ENCODE measurements around the gene RPS27A.
"Not testable (repeated sequence)": the region's sequence is repeated elsewhere in the genome, so short reads cannot be mapped to it uniquely, and the experiment has no call there.

The RPS27A gene

GRCh38 chr2:55232084-55232862, at the start of gene RPS27A, which contains the start of gene CLHC1:
TSS of gene RPS27A (plus strand) at chr2:55232688. CDS start at chr2:55232825, 137 bp downstream.
TSS of gene CLHC1 (minus strand) at chr2:55232293. CDS start at chr2:55222411, 9,882 bp downstream.
- peak; percentile 96 for DNase-seq

DNA sequence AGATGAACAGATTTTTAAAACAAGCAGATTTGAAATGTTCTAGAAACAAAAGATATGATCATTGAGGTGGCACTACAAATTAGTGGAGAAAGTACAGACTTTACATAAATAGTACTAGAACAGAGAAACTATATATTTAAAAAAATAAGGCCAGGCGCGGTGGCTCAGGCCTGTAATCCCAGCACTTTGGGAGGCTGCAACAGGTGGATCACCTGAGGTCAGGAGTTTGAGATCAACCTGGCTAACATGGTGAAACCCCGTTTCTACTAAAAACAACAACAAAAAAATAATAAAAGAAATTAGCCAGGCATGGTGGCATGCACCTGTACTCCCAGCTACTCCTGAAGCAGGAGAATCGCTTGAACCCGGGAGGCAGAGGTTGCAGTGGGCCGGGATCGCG, 45.7 kb upstream of the RPS27A start:
- DNase-seq: not testable (repeated sequence)

- not testable (repeated sequence) for DNase-seq
These were observed 40.6 kb upstream of the RPS27A start for GRCh38 chr2:55191888-55192287.

DNA sequence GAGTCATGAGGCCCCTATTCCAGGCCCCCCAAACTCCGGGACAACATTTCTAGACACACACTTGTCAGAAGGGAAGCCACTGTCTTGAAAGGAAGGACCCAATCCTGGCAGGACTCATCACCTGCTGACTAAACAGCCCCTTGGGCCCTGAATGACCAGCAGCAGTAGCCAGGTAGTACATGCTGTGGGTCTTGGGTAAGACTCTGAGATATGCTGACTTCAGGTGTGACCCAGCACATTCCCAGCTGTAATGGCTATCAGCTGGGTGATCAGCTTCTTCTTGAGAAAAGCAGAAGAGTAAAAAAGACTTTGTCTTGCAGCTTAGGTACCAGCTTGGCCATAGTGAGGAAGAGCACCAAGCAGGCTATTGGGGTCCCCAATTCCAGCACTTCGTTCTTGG, 36.0 kb upstream of the RPS27A start:
- no peak for DNase-seq

GRCh38 chr2:55200416-55200815, 32.1 kb upstream of the RPS27A start:
- no peak for DNase-seq

- DNase-seq: no peak
These were observed 28.0 kb upstream of the RPS27A start for GRCh38 chr2:55204536-55204935.

DNA sequence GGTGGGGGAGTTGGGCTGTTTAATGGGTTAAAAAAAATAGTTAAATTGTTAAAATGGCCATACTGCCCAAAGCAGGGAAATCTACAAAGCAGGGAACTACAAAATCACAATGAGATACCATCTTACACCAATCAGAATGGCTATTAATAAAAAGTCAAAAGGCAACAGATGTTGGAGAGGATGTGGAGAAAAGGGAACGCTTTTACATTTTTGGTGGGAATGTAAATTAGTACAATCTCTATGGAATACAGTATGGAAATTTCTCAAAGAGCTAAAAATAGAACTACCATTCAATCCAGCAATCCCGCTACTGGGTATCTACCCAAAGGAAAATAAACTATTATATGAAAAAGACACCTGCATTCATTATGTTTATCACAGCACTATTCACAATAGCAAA, 27.5 kb upstream of the RPS27A start:
- no peak for DNase-seq

DNA sequence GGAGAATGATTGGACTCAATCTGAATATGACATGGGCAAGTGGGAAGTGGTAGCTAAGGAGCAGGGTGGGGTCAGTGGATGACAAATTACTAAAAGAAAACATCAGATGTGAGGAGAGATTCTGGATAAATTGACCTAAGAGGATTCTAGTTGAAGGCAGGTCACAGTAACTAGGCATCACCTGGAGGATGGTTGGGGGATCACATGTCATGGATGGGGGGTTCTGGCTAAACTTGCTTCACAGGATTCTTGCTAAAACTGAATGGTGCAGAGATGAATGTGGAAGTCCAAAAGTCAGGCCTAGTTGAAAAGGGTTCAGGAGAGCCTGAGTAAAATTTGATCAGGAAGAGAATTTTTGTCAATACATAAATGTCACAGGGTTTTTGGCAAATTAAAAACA, 18.7 kb upstream of the RPS27A start:
- DNase-seq: no peak

GRCh38 chr2:55223958-55224760, 8.3 kb upstream of the RPS27A start:
- DNase-seq: no peak

GRCh38 chr2:55224761-55225261, 7.7 kb upstream of the RPS27A start:
- no peak for DNase-seq

DNA sequence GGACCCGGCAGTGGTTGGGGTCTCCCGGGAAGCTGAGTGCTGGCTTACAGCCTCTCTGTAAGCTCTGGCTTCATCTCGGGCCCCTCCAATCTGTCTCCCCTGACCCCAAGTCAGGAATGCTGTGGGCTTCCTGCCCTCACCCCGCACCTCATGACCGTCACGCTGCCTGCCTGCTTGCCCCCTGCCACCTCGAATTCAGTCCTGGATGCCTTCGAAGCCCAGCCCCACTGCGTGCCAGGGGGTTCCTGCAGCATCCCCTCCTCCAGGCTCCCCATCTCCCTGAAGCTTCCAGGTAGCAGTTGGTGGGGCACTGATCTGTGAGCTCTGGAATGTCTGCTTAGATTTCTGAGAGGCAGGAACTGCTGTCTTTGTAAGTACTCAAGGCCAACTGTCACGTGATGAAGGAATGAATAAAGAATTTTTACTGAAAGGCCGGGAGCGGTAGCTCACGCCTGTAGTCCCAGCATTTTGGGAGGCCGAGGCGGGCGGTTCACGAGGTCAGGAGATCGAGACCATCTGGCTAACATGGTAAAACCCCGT, 6.9 kb upstream of the RPS27A start:
- DNase-seq: no peak

GRCh38 chr2:55227437-55228225, 4.9 kb upstream of the RPS27A start:
- not testable (repeated sequence) for DNase-seq

GRCh38 chr2:55228226-55228563, 4.3 kb upstream of the RPS27A start:
- no peak for DNase-seq

GRCh38 chr2:55229221-55229620, 3.3 kb upstream of the RPS27A start:
- no peak for DNase-seq

DNA sequence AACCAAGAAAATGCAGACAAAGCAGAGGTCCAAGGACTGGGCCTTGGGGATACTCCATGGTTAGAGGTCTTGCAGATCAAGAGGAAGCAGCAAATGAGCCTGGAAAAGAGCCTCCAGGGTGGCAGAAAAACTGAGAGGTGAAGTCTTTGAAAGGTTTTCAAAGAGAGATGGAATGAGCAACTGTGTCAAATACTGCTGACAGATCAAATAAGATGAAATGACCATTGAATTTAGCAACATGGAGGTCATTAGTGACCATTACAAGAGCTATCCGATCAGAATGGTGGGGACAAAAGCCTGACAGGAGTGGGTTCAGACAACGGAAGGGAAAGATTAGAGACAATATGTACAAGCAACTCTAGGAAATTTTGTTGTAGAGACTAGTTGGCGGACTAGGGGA, 1.9 kb upstream of the RPS27A start:
- DNase-seq: no peak

GRCh38 chr2:55231546-55232083, 873 bp upstream of the RPS27A start:
- DNase-seq: no peak

DNA sequence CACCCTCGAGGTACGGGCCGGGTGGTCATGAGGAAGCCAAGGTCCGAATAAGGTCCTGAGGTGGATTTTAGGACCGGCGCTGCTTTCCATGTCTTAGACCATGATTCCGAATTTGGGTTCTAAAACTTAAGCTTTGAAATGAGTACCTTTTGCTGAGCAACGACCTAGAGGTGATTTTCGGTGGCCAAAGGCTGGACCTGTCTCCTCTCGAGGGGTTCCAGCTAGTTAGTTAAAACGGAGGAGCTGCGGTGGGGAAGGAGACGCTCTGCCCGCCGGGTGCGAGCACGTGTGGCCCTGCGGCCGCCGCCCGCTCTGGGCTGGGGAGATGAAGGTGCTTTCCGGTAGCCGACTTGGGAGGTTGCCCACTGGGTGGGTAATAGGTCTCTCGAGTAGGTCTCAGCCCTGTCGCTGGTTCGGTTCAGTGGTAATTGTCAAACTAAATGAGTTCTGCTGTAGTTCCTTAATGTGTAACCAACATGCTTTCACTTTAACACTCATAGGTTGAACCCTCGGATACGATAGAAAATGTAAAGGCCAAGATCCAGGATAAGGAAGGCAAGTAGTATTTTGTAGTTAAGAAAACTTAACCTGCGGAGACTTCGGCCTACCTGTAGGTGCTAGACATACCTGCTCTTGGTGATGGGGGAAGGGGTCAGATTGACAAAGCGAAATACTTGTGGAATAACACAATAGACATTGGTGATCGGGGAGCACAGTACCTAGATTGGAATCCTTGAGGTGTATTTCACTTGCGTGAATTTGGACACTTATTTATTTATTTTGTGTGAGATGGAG, 572 bp downstream of the RPS27A start:
- peak; percentile 34 for DNase-seq

DNA sequence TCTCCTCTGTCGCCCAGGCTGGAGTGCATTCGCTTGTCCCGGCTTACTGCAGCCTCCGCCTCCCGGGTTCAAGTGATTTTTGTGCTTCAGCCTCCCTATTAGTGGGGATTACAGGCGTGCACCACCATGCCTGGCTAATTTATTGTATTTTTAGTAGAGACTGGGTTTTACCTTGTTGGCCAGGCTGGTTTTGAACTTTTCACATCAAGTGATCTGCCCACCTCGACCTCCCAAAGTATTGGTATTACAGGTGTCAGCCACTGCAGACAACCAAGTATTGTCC, 1.1 kb downstream of the RPS27A start:
- no peak for DNase-seq

- no peak for DNase-seq
These were observed 3.4 kb downstream of the RPS27A start for GRCh38 chr2:55235724-55236538.

DNA sequence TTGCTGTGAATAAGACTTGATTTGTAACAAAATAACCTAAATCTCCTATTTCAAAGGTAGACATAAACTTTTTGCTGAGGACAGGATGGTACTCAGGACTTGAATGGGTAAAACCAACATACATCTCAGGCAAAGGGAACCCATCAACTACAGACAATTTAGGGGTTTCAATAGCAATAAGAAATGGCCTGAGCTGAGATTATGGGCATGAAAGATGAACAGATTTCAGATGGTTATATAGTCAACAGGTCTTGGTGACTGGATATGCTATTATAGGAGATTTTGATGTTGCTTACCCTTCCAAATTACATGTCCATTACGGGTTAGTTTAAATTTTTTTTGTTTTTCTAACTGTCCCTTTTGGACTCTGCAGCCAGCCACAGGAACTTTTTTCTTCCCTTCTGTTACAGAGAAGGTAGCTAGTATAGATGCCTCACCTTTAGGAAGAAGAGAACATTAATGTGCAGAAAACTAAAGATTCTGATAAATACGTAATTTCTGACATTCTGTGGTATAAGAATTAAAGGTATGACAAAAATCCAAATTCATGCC, 4.6 kb downstream of the RPS27A start:
- DNase-seq: no peak
